Measurements from ENCODE around the gene ST3GAL6. TPM values are rescaled to one million over a fixed set of nuclear protein-coding genes. Genes with fewer than 3 reads are reported as not detected.

The ST3GAL6 gene
- total and polyA plus RNA-seq, 2 of the 13 experiments (the other 11 are each of a cell fraction or from before 2014, with no cell fraction given), result 17.5 to 23.2 TPM

DNA sequence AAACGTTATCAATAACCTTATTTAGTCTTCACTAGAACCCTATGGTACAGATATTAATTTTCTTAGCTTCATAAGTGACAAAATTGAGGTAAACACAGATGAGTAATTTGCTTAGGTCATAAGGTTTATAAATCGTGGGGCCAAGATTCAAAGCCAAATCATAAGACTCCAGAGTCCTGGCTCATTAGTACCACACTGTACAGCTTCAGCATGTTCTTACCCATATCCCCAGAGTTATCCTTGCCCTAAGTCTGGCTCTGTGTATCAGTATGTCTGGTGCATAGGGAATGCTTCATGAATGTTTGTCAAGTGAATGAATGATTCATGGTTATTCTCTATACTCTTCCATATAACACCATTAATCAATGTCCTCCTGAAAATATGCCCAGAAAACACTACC is 45.6 kb upstream of the ST3GAL6 start:
- Histone ChIP-seq H3K27me3 (ENCODE audit: control insufficient read depth in 1 of 2, insufficient read depth in 2 of 2, low read length in 2 of 2) (no peaks in the 10 kb centered on the region), H2AFZ (ENCODE audit: low read length) (no peak overlapping the region), H3K27ac (ENCODE audit: extremely low read length, insufficient read depth, low read length) (no peak overlapping the region), H3K79me2 (ENCODE audit: insufficient read depth, low read length) (no peaks in the 10 kb centered on the region), H3K9ac (ENCODE audit: insufficient read depth, low read depth, low read length) (no peak overlapping the region), H4K20me1 (ENCODE audit: insufficient read depth, low read length) (no peaks in the 10 kb centered on the region), H3K4me2 (ENCODE audit: low read depth, low read length) (no peak overlapping the region), H3K4me1 (ENCODE audit: insufficient read depth, low read length) (no peaks in the 10 kb centered on the region), H3K4me3 (replicated peaks in 1 of 3; ENCODE audit: insufficient read depth in 1 of 3, low read depth in 2 of 3, low read length in 3 of 3) (no peak overlapping the region), H3K9me3 (ENCODE audit: low read length) (no peaks in the 10 kb centered on the region), H3K36me3 (replicated peaks in 1 of 2; ENCODE audit: control insufficient read depth in 1 of 2, insufficient read depth in 2 of 2, low read length in 2 of 2) (no peaks in the 10 kb centered on the region)
- ATAC-seq (no peak), FAIRE-seq (no peak), DNase-seq (ENCODE audit: low spot score) (no peak)
- BruUV-seq (replicated peaks), result no TSS peak
- intact Hi-C loops (cut with micrococcal nuclease; ENCODE audit: unreplicated experiment), result no loop called here
- ChIA-PET CTCF (ENCODE audit: low intra/inter-chr PET ratio, low total read pairs) (no interaction called here), POLR2A (no interaction called here)
- TF ChIP-seq MTA3 (CRISPR knock-in tag; IDR thresholded peaks at IDR 0.05) (no peak), NFKBIZ (CRISPR knock-in tag; IDR thresholded peaks at IDR 0.05) (no peak), SMAD1 (CRISPR knock-in tag; IDR thresholded peaks at IDR 0.05; ENCODE audit: borderline replicate concordance, low read depth) (no peak), ZNF746 (CRISPR knock-in tag; IDR thresholded peaks at IDR 0.05) (no peak), TCF12 (IDR thresholded peaks at IDR 0.05) (no peak), TCF12 (CRISPR knock-in tag; IDR thresholded peaks at IDR 0.05) (no peak), TFDP2 (CRISPR knock-in tag; IDR thresholded peaks at IDR 0.05) (no peak), FOXO1 (CRISPR knock-in tag; IDR thresholded peaks at IDR 0.05) (no peak), ZBTB42 (CRISPR knock-in tag; IDR thresholded peaks at IDR 0.05) (no peak), MBD4 (IDR thresholded peaks at IDR 0.05; ENCODE audit: borderline replicate concordance, low read length) (no peak), ZNF446 (CRISPR knock-in tag; IDR thresholded peaks at IDR 0.05) (no peak)
- TF ChIP-seq, protein P1, sequence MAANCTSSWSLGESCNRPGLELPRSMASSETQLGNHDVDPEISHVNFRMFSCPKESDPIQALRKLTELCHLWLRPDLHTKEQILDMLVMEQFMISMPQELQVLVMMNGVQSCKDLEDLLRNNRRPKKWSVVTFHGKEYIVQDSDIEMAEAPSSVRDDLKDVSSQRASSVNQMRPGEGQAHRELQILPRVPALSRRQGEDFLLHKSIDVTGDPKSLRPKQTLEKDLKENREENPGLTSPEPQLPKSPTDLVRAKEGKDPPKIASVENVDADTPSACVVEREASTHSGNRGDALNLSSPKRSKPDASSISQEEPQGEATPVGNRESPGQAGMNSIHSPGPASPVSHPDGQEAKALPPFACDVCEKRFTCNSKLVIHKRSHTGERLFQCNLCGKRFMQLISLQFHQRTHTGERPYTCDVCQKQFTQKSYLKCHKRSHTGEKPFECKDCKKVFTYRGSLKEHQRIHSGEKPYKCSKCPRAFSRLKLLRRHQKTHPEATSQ (CRISPR knock-in tag; IDR thresholded peaks at IDR 0.05; ENCODE audit: borderline replicate concordance), result no peak
- TF ChIP-seq, protein P2, sequence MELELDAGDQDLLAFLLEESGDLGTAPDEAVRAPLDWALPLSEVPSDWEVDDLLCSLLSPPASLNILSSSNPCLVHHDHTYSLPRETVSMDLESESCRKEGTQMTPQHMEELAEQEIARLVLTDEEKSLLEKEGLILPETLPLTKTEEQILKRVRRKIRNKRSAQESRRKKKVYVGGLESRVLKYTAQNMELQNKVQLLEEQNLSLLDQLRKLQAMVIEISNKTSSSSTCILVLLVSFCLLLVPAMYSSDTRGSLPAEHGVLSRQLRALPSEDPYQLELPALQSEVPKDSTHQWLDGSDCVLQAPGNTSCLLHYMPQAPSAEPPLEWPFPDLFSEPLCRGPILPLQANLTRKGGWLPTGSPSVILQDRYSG (CRISPR knock-in tag; IDR thresholded peaks at IDR 0.05), result no peak
- TF ChIP-seq, protein P3, sequence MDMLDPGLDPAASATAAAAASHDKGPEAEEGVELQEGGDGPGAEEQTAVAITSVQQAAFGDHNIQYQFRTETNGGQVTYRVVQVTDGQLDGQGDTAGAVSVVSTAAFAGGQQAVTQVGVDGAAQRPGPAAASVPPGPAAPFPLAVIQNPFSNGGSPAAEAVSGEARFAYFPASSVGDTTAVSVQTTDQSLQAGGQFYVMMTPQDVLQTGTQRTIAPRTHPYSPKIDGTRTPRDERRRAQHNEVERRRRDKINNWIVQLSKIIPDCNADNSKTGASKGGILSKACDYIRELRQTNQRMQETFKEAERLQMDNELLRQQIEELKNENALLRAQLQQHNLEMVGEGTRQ (IDR thresholded peaks at IDR 0.05; ENCODE audit: low read depth, low read length), result no peak
- TF ChIP-seq, protein P3 (CRISPR knock-in tag; IDR thresholded peaks at IDR 0.05; ENCODE audit: borderline replicate concordance), result no peak
- in situ Hi-C loops (cut with HindIII; ENCODE audit: extremely low pct_ligation_motif_present, low pct_unique_long_range_greater_than_20kb), result no loop called here
- WGBS (ENCODE audit: low lambda C conversion rate), result 43% methylated on average over 2 of the region's 2 CpGs
